Sciatic nerve (tissue), 2 donors: ENCODE measurements around the gene ZNF319. TPM values are rescaled to one million over a fixed set of nuclear protein-coding genes. Genes with fewer than 3 reads are reported as not detected.
A peak's percentile ranks its signal among the peaks of the same experiment; 100 is the strongest.

Source experiments
- ATAC-seq: fragments of 200-7000 bp; cut with Tn5 transposase; one replicate; pipeline ENCODE4 v1.9.1; 2020; ENCODE audit warnings: mild to moderate bottlenecking, moderate library complexity
- DNase-seq: peaks from one replicate; pipeline ENCODE4 v3.0.0-alpha.2; 2020; ENCODE audit warnings: low spot score
- intact Hi-C: fragments of 100-400 bp; cut with DNase I; formaldehyde crosslinking; loops from one replicate; pipeline ENCODE4 v1.14.2; 2022
- total RNA-seq: library from RNA; stranded (reverse); fragmentation: NEBNext Ultra II Directional; extraction: Animal tissue kit (Norgen Biotek cat#: 25700); gene quantifications from one replicate; pipeline ENCODE4 v1.2.1, GENCODE V29; 2021
- donor health status: DM: no; HTN: no; CAD: no.
- donor health status: DM: no; HTN: no; CAD: no.

ZNF319 gene
- total RNA-seq, 1 donor from 2014 or later, result 10.0 TPM

DNA sequence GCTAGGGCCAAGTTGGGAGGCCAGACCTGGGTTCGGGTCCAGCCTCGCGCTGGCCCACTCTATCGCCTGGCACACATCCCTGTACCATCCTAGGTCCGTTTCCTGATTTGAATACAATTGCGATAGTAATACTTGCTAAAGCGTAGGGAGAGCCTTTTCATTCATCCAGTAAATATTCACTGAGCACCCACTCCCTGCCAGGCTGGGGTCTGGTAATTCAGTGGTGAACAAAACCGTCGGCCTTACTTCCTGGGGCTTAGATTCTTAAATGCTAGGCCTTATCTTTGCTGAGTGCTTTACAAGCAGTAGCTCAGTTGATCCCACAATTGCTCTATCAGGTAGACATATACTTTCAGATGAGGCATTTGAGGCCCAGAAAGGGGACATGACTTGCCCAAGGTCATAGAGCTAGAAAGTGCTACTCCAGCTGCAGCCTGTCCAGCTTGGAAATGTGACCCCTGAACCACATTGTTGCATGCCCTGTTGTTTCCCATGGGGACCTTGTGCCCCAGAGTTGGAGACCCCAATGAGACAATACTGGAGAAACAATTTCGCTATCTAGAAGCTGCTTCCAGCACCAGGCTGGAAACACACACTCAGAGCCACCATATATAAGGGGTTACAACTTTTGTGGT is 1.4 kb upstream of the ZNF319 start:
- DNase-seq (no peak), ATAC-seq (no peak)

DNA sequence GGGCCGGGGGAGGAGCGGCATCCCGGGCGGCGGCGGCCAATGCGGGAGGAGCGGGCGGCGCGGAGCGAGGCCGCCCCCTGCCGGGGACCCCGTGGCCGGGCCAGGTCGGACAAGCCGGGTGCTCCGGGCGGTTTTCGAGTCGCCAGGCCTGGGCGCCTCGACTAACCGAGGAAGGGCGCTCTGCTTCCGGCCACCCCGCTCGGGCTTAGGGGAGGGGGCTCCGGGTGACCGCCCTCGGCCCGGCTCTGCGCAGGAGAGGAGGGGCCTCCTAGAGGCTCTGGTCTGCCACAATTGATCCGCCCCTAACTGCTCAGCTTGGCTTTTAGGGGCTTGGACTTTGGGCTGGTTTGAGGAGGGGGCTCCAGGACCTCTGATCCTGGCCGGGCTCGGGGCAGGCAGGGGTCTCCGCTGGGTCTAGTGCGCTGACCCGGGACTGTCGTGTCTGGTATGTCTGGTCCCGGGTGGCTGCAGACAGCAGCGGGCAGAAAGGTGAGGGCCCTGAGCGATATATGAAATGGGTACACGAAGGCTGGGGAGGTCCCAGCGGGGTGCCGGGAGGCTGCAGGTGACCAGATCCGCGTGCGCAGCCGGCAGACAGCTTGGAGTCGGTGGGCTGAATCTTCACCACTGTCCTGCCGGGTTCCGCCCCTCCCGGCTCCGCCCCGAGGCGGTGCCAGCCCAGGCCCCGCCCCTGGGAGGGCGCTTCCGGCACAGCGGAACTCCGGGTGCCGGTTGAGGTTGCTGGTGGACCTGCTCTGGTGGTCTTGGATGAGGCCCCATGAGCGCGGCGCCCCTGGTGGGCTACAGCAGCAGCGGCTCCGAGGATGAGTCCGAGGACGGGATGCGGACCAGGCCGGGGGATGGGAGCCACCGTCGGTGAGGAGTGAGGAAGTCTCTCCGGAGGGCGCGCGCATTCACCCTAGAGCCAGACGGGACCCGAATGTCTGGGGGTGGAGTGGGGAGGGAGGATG is 519 bp upstream of the ZNF319 start, which contains the start of gene USB1:
USB1 (plus strand) TSS at position 702 of the 971 bp plus-strand sequence; CDS start at position 779, 77 bp downstream.
- intact Hi-C loops, result loop anchor here (5.0 kb wide), 1 partner anchor 94 kb away; no protein-coding TSS in a partner anchor
- ATAC-seq, result peak; percentile 96

More for the DNA sequence above, 1.4 kb upstream of the ZNF319 start:
- intact Hi-C loops, result loop anchor here (5.0 kb wide), 1 partner anchor 95 kb away; no protein-coding TSS in a partner anchor

DNA sequence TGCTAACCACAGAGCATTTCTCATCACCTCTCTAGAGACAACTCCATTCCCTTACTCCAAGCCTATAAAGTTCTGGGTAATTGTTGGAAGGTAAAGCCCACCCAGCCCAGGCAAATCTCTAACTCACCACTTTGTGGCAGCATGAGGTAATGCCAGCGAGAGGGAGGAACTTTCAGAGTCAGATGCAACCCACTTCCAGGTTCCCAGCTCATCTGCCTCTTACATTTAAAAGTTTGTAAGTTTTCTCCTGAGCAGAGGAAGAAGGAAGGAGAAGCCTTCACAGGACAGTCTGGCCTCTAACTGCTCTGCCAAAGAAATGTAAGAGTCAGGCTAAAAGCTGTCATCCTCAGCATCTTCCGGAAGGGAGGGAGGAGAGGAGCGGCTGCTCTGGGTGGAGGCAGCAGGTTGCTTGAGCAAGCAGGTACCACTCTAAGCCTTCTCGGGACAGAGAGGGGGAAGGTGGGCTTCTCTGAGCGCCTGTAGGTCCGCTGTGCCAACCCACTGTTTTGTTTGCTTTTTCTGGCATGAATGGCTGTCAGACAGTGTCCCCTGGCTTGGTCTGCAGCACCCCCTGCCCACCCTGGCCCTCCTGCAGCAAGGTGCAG is 1.0 kb downstream of the ZNF319 start:
- ATAC-seq, result no peak
- no peak for DNase-seq
- intact Hi-C loops, result loop anchor here (10.0 kb wide), 1 partner anchor 245 kb away; no protein-coding TSS in a partner anchor

More for the DNA sequence above, 519 bp upstream of the ZNF319 start, which contains the start of gene USB1:
- peak; percentile 93 for DNase-seq

DNA sequence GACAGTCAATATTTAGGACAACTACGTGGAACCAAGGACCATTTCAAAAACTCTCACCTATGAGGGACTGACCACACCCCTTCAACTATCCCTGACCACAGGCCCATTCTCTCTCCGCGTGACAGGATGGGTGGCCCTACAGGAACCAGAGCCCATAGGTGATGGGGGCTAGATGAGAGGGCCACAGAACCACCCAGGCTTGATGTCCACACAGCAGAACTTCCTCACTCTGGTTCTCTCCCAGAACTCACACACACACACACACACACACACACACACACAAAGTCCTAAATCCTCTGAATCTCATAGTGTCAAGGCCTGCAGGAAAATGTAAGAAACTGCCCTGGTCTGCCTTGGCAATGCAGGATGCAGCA is 1.5 kb downstream of the ZNF319 start:
- intact Hi-C loops, result loop anchor here (10.0 kb wide), 1 partner anchor 244 kb away; no protein-coding TSS in a partner anchor
- DNase-seq (no peak), ATAC-seq (no peak)

DNA sequence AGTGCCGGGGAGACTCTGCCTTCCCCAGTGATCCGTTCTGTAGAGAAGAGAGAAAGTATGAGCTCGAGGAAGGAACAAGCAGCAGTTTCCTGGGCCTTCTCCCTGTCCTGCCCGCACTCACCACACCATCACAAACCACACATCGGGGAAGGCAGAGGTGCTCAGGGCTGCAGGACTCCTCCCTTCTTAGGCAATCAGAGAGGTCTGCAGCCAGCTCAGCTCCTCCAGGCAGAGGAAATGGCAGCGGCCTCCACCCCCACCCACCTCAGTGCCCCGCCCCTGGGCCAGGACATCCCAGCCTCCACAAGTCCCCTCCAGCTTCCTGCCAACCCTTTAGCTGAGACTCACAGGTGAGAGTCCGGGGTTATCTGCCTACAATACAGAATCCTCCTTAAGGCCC is 2.0 kb downstream of the ZNF319 start:
- DNase-seq (no peak), ATAC-seq (no peak)
- intact Hi-C loops, result loop anchor here (10.0 kb wide), 1 partner anchor 244 kb away; no protein-coding TSS in a partner anchor

DNA sequence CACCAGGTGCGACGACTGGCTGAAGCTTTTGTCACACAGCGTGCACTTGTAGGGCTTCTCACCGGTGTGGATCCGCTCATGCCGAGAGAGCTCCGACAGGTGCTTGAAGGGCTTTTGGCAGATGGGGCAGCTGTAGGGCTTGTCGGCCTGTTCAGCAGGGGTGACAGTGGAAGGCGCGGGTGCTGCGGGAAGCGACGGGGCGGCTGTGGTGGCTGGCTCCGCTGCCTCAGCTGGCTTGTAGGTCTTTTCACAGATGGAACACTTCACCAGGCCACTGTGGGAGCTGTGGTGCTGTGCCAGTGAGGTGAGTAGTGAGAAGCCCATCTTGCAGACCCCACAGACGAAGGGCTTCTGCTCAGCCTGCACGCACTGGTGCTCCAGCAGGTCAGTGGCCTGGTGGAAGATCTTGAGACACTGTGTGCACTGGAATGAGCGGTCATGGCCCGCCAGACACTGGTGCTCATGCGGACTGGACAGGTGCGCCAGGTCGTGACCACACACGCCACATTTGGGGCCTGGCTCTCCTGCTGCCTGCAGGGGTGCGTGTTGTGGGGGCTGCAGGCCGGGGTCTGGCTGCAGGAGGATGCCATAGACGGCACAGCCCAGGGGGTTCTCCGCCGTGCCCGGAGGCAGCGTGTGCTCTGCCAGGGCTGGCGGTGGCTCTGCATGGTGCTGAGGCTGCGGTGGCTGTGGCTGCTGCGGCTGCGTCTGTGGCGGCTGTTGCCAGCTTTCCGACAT is 2.8 kb downstream of the ZNF319 start:
- ATAC-seq, result no peak
- DNase-seq, result no peak
- intact Hi-C loops, result loop anchor here (10.0 kb wide), 1 partner anchor 243 kb away; no protein-coding TSS in a partner anchor

DNA sequence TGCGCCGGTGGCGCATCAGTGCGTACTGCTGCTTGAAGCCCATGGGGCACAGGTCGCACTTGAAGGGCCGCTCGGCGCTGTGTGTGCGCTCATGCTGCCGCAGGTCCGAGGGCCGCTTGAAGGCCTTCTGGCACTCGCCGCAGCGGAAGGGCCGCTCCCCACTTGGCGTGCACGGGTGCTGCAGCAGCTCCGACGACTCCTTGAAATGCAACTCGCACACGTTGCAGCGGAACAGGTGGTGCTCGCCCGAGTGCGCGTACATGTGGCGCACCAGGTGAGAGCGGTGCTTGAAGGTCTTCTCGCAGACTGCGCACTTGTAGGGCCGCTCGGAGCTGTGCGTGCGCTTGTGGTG is 3.3 kb downstream of the ZNF319 start:
- DNase-seq (no peak), ATAC-seq (no peak)
- intact Hi-C loops, result loop anchor here (10.0 kb wide), 1 partner anchor 242 kb away; no protein-coding TSS in a partner anchor

DNA sequence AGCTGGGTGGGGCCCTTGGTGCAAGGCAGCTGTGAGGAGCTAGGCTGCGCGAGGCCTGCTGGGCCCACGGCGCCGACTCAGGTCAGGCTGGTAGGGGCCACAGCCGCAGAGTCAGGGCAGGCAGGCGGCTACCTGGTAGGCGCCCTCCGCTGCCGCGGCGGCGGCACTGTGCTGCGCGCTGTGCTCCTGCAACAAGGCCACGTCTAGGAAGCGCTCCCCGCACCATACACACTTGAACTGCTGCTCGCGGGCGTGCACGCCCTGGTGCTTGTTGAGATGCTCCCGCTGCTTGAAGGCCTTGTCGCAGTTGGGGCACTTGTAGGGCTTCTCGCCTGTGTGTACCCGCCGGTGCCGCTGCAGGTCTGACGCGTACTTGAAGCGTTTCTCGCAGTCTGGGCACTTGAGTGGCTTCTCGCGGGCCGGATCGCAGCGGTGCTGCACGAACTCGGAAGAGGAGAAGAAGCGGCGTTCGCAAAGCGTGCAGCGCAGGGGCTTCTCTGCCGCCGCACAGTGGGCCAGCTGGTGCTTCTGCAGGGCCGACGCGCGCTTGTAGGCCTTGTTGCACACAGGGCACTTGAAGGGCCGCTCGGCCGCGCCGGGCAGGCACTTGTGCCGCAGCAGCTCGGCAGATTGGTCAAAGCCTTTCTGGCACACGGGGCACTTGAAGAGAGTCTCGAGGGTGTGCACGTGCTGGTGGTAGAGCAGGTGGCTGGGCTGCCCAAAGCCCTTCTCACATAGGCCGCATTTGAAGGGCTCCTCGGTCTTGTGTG is 3.9 kb downstream of the ZNF319 start:
- DNase-seq, result no peak
- no peak for ATAC-seq
- intact Hi-C loops, result loop anchor here (10.0 kb wide), 1 partner anchor 242 kb away; no protein-coding TSS in a partner anchor

DNA sequence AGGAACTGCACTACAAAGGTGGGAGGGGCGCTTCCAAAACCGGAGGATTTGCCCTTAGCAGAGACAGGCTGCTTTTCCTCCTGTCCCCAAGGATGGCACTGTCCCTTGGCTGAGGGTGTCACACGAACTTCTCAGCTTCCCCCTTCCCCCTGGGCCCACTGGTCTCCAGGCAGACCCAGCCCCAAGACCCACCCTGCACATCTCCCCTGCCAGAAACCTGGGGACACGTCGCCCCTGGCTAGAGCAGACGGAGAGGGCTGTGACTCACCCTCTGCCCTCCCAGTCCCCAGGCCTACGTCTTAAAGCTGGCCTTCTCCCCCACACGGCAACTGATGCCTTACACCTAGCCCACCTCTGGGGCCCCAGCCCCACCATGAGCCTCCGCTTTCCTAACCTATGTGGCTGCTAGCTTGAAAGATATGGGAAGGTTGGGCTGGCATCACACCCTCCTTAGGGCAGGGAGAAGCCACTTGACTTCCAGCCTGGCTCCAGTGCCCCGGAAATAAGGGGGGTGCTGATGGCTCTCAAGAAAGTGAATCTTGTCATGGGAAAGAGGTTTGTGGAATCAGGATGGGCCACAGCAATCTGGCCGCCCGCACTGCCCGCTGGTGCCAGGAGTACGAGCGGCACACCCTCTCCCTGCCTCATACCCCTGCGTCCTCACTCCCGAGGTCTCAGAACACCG is 4.6 kb downstream of the ZNF319 start:
- no peak for DNase-seq
- ATAC-seq, result no peak
- intact Hi-C loops, result loop anchor here (10.0 kb wide), 1 partner anchor 241 kb away; no protein-coding TSS in a partner anchor

DNA sequence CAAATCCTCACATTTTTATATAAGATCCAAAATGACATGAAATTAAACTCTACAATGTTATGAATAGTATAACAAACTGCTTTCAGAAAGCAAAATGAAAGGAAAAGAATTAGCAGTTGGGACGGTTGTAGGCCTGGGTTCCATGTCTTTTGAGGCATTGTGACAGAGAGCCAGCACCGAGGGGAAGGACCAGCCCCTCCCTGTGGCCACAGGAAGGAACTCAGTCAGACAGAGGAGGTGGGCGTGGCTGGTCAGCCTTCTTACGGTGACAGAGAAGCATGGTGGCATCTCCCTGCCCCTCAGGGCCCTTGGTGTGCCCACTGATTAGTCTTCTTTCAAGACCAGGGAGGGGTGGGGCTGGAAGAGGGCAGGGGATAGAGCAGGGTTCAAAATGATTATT is 5.7 kb downstream of the ZNF319 start:
- intact Hi-C loops, result loop anchor here (5.0 to 10.0 kb wide), 2 partner anchors 92 to 240 kb away; no protein-coding TSS in a partner anchor
- DNase-seq, result no peak
- no peak for ATAC-seq

DNA sequence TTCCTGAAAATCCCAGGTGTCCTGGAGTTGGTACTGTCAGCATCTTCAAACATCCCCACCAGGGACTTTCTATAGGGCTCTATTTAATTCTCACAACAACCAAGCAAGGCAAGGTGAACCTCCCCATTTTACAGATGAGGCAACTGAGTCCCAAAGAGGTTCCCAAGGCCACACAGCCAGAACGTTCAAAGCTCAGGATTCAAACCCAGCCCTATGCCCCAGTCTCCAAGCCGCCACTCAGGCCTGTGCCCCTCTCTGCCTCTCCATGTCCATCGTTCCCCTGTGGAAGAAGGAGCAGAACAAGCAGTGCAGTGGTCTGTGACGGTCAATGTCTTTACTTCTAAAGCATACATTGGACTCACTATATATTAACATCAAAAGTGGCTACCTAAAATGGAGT is 6.1 kb downstream of the ZNF319 start:
- intact Hi-C loops, result loop anchor here (5.0 to 10.0 kb wide), 2 partner anchors 92 to 240 kb away; no protein-coding TSS in a partner anchor
- DNase-seq (no peak), ATAC-seq (no peak)

DNA sequence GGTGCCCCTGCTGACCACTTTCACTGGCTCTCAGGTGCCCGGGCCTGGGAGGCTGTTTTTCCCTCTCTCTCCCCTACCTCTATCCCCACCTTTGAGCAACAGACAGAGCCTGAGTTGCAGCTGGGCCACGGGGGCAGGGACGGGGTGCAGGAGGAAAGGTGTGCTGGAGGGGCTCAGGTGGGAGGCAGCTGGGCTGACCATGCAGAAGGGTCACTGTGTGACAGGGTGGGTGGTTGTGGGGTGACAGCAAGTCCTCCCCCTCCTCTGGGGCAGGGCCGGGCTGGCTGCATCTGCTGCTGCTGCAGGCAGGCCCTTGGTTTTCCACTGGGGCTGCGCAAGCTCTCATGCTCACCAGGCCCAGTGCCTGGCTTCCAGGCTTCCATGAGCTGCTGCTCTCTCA is 6.6 kb downstream of the ZNF319 start:
- DNase-seq, result no peak
- intact Hi-C loops, result loop anchor here (5.0 to 10.0 kb wide), 2 partner anchors 92 to 239 kb away; no protein-coding TSS in a partner anchor
- no peak for ATAC-seq

DNA sequence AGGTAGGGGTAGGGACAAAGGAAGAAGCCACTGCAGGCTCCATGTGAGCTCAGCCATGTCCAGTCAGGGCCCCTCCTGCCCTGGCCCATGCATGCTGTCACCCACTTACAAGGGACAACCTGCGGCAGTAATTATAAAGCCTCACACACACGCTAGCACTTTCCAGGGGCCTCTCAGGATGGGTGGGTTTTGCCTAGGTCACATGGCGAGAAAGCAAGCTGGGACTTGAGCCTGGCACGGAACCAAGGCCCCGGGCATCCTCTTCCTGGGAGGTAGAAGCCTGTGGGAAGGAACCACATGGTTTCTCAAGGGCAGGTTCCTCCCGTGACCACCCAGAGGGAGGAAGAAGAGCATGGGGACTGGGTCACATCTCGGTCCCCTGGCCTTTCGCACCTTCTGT is 7.0 kb downstream of the ZNF319 start:
- ATAC-seq, result no peak
- no peak for DNase-seq
- intact Hi-C loops, result loop anchor here (5.0 to 10.0 kb wide), 2 partner anchors 91 to 239 kb away; no protein-coding TSS in a partner anchor

DNA sequence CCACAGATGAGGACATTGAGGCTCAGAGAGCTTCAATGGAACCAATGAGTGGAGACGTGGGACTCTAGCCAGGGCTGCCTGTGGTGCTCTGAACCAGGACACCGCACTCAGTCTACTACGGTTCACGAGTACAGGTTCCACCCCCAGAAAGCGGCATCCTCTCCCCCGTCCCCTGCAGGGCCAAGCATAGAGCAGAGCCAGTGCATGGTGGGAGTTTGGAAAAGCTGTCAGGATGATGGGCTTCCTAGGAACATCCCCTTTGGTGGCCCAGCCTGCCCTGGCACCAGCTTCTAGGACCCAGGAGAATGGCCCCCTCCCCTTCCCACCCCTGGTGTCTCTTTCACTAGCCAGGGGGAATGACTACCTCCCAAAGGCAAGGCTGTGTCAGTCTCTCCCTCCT is 8.4 kb downstream of the ZNF319 start:
- no peak for DNase-seq
- intact Hi-C loops, result loop anchor here (5.0 to 10.0 kb wide), 2 partner anchors 90 to 237 kb away; no protein-coding TSS in a partner anchor

DNA sequence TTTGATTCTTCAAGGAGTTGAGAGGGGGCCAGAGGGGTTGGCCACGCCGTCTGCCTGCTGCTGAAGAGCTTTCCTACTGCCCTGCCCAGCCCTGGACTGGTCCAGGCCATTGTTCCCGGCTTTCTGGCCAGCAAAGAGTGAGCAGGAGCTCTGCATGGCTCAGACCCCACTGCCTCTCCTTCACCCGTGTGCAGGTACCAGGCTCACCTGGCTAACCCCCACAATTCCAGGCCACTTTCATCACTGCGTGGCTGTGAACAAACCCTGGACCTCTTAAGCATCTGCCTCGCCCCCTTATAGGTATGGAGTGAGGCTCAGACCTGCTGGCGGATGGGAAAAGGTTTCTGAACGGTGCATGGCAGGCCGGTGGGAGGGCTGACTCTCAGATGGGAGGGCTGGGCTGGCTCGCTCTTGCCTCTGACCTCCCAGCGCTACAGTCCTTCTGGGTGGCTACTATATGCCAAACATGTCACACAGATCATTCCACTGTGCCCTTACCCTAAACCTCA is 8.9 kb downstream of the ZNF319 start:
- intact Hi-C loops, result loop anchor here (5.0 to 10.0 kb wide), 2 partner anchors 89 to 237 kb away; no protein-coding TSS in a partner anchor
- DNase-seq (no peak), ATAC-seq (no peak)

More for the DNA sequence above, 8.4 kb downstream of the ZNF319 start:
- no peak for ATAC-seq

DNA sequence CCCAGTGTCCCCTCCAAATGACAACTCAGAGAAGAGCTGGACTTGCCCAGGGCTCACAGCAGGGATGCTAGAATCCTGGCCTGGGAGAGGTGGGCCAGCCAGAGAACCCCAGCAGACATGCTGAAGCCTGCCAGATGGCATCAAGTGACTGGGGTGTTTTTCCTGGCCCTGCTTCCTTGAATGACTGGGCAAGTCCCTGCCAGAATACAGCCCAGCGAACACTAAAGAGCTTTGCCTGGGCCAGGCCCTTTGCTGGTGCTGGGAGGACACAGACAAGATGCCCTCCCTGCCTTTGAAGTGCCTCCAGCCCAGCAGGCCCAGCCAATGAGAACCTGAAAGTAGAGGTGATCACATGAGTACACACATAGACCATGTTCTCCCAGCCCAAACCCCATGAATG is 11.5 kb downstream of the ZNF319 start:
- DNase-seq (no peak), ATAC-seq (no peak)
- intact Hi-C loops, result no loop called here
